ENCODE results near the gene CISH. TPM values are rescaled to one million over a fixed set of nuclear protein-coding genes. Genes with fewer than 3 reads are reported as not detected.

Gene CISH
- total RNA-seq, 1 donor from 2014 or later: 4.7 TPM

DNA sequence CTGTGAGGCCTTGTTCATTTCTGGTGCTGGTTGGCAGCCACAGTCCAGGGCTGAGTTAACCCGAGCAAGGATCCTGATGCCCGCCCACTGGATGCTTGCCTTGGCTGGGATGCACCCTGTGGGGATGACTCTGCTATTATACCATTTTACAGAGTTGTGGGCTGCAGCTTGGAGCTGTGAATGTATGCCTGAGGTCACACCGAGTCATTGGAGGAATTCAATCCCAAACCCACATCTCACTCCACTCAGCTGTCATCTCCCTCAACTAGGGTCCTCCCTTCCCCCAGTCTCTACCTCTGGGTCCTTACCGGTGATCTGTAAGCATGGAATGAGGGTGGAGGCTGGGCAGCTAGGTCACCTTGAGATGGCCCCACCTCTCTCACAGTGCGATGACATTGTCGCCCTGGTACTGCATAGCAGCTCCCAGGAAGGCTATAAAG lies 27.5 kb upstream of the CISH start:
- H3K4me1 ChIP-seq (ENCODE audit: control insufficient read depth in 3 of 3, insufficient read depth in 3 of 3, low read length in 3 of 3): peaks cover 25 to 58% (median 40%) of the 10 kb centered on the region in 3 donors
- peak overlapping the region; percentile 59 for H3K27ac ChIP-seq (ENCODE audit: low read depth, low read length)
- H3K9ac ChIP-seq (ENCODE audit: low read depth in 1 of 3, low read length in 3 of 3): peak overlapping the region in 2 of 3 donors; percentile 17 to 33

GRCh38 chr3:50637945-50638344 lies 26.4 kb upstream of the CISH start:
- Histone ChIP-seq H3K9ac (ENCODE audit: low read depth in 1 of 3, low read length in 3 of 3) (peak overlapping the region in 2 of 3 donors; percentile 15 to 57), H3K27ac (ENCODE audit: low read depth, low read length) (peak overlapping the region; percentile 59), H3K4me1 (ENCODE audit: control insufficient read depth in 3 of 3, insufficient read depth in 3 of 3, low read length in 3 of 3) (peaks cover 14 to 58% (median 38%) of the 10 kb centered on the region in 3 donors), H3K9me3 (ENCODE audit: control insufficient read depth in 3 of 3, low read length in 3 of 3) (no peaks in the 10 kb centered on the region), H3K27me3 (ENCODE audit: control insufficient read depth in 3 of 3, insufficient read depth in 3 of 3, low read length in 3 of 3) (no peaks in the 10 kb centered on the region), H3K36me3 (ENCODE audit: control insufficient read depth in 3 of 3, insufficient read depth in 3 of 3, low read length in 3 of 3) (peaks cover 22 to 31% (median 25%) of the 10 kb centered on the region in 3 donors), H3K4me3 (ENCODE audit: low read length in 3 of 3) (no peak overlapping the region)

More for the DNA sequence above, 27.5 kb upstream of the CISH start:
- H3K4me3 ChIP-seq (ENCODE audit: low read length in 3 of 3): no peak overlapping the region
- H3K9me3 ChIP-seq (ENCODE audit: control insufficient read depth in 3 of 3, low read length in 3 of 3): no peaks in the 10 kb centered on the region
- H3K36me3 ChIP-seq (ENCODE audit: control insufficient read depth in 3 of 3, insufficient read depth in 3 of 3, low read length in 3 of 3): peaks cover 27 to 41% (median 34%) of the 10 kb centered on the region in 3 donors
- H3K27me3 ChIP-seq (ENCODE audit: control insufficient read depth in 3 of 3, insufficient read depth in 3 of 3, low read length in 3 of 3): no peaks in the 10 kb centered on the region

DNA sequence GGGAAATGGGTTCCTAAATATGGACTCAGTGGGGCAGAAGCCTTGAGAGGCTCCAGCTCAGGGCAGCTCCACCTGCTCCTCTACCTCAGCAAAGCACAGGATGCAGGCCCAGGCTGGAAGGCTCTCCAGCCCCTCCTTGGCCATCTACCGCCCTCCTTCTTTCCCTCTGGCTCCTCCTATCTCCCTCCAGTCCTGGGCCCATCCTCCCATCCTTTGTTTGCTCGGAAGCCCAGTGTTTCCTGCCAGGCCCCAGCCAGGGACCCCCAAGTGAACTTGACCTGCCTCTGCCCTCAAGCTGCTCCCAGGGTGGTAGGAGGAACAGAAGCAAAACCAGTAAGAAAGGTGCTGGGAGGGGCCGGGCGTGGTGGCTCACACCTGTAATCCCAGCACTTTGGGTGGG lies 25.4 kb upstream of the CISH start:
- H3K4me3 ChIP-seq (ENCODE audit: low read length in 3 of 3): no peak overlapping the region
- no peak overlapping the region for H3K27ac ChIP-seq (ENCODE audit: low read depth, low read length)
- H3K4me1 ChIP-seq (ENCODE audit: control insufficient read depth in 3 of 3, insufficient read depth in 3 of 3, low read length in 3 of 3): peaks cover 14 to 63% (median 38%) of the 10 kb centered on the region in 3 donors
- no peaks in the 10 kb centered on the region for H3K27me3 ChIP-seq (ENCODE audit: control insufficient read depth in 3 of 3, insufficient read depth in 3 of 3, low read length in 3 of 3)
- no peak overlapping the region for H3K9ac ChIP-seq (ENCODE audit: low read depth in 1 of 3, low read length in 3 of 3)
- H3K9me3 ChIP-seq (ENCODE audit: control insufficient read depth in 3 of 3, low read length in 3 of 3): no peaks in the 10 kb centered on the region
- peaks cover 18 to 25% (median 19%) of the 10 kb centered on the region in 3 donors for H3K36me3 ChIP-seq (ENCODE audit: control insufficient read depth in 3 of 3, insufficient read depth in 3 of 3, low read length in 3 of 3)

GRCh38 chr3:50635066-50635465 lies 23.5 kb upstream of the CISH start:
- Histone ChIP-seq H3K4me3 (ENCODE audit: low read length in 3 of 3) (no peak overlapping the region), H3K4me1 (ENCODE audit: control insufficient read depth in 3 of 3, insufficient read depth in 3 of 3, low read length in 3 of 3) (peaks cover 29 to 82% (median 48%) of the 10 kb centered on the region in 3 donors), H3K9me3 (ENCODE audit: control insufficient read depth in 3 of 3, low read length in 3 of 3) (no peaks in the 10 kb centered on the region), H3K27me3 (ENCODE audit: control insufficient read depth in 3 of 3, insufficient read depth in 3 of 3, low read length in 3 of 3) (no peaks in the 10 kb centered on the region), H3K9ac (ENCODE audit: low read depth in 1 of 3, low read length in 3 of 3) (no peak overlapping the region), H3K27ac (ENCODE audit: low read depth, low read length) (no peak overlapping the region), H3K36me3 (ENCODE audit: control insufficient read depth in 3 of 3, insufficient read depth in 3 of 3, low read length in 3 of 3) (peaks cover 0 to 7% (median 6%) of the 10 kb centered on the region in 3 donors)

- Histone ChIP-seq H3K36me3 (ENCODE audit: control insufficient read depth in 3 of 3, insufficient read depth in 3 of 3, low read length in 3 of 3) (peaks cover 2 to 6% (median 3%) of the 10 kb centered on the region in 3 donors), H3K27me3 (ENCODE audit: control insufficient read depth in 3 of 3, insufficient read depth in 3 of 3, low read length in 3 of 3) (no peaks in the 10 kb centered on the region), H3K4me1 (ENCODE audit: control insufficient read depth in 3 of 3, insufficient read depth in 3 of 3, low read length in 3 of 3) (peaks cover 21 to 82% (median 36%) of the 10 kb centered on the region in 3 donors), H3K9me3 (ENCODE audit: control insufficient read depth in 3 of 3, low read length in 3 of 3) (no peaks in the 10 kb centered on the region), H3K9ac (ENCODE audit: low read depth in 1 of 3, low read length in 3 of 3) (no peak overlapping the region), H3K27ac (ENCODE audit: low read depth, low read length) (no peak overlapping the region), H3K4me3 (ENCODE audit: low read length in 3 of 3) (no peak overlapping the region)
Measured at GRCh38 chr3:50633230-50633790, 21.7 kb upstream of the CISH start.

DNA sequence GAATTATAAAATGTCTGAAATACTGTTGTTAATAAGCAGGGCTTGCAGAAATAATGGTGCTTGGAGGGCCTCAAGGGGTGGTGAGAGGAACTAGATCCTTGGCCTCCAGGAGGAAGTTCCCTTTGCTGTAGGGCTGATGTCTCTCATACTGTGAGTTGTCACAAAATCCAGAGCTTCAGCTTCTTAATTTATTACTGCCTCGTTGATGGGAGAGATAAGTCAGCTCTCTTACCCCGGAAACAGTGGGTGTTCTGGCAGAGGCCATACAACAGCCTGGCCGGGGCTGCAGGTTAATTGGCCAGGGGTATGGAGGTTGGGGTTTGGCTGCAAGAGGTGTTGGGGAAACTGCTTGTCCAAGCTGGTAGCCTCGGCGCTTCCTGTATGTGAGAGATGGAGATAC lies 20.9 kb upstream of the CISH start:
- Histone ChIP-seq H3K9me3 (ENCODE audit: control insufficient read depth in 3 of 3, low read length in 3 of 3) (no peaks in the 10 kb centered on the region), H3K9ac (ENCODE audit: low read depth in 1 of 3, low read length in 3 of 3) (peak overlapping the region in 1 of 3 donors; percentile 33), H3K27ac (ENCODE audit: low read depth, low read length) (no peak overlapping the region), H3K36me3 (ENCODE audit: control insufficient read depth in 3 of 3, insufficient read depth in 3 of 3, low read length in 3 of 3) (peaks cover 2 to 6% (median 3%) of the 10 kb centered on the region in 3 donors), H3K4me1 (ENCODE audit: control insufficient read depth in 3 of 3, insufficient read depth in 3 of 3, low read length in 3 of 3) (peaks cover 23 to 82% (median 38%) of the 10 kb centered on the region in 3 donors), H3K27me3 (ENCODE audit: control insufficient read depth in 3 of 3, insufficient read depth in 3 of 3, low read length in 3 of 3) (no peaks in the 10 kb centered on the region), H3K4me3 (ENCODE audit: low read length in 3 of 3) (no peak overlapping the region)

DNA sequence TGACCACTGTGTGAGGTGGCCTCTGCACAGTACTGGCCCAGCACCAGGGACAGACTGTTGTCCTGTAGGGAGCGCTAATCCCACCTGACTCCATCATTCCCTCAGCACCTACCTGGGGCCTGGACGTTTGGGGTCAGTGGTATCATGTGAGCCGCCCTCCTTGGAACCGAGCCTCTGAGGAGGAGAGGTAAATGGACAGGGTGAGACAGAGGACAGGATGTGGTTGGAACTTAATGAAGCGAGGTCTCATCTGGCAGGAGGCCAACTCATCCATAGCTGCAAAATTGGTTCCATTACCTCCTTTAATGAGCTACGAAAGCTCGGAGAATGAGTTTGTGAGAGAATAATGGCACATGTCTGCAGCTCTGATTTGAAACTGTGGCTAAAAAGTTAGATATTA lies 19.3 kb upstream of the CISH start:
- Histone ChIP-seq H3K9me3 (ENCODE audit: control insufficient read depth in 3 of 3, low read length in 3 of 3) (no peaks in the 10 kb centered on the region), H3K27me3 (ENCODE audit: control insufficient read depth in 3 of 3, insufficient read depth in 3 of 3, low read length in 3 of 3) (no peaks in the 10 kb centered on the region), H3K4me3 (ENCODE audit: low read length in 3 of 3) (no peak overlapping the region), H3K27ac (ENCODE audit: low read depth, low read length) (peak overlapping the region; percentile 31), H3K4me1 (ENCODE audit: control insufficient read depth in 3 of 3, insufficient read depth in 3 of 3, low read length in 3 of 3) (peaks cover 32 to 83% (median 42%) of the 10 kb centered on the region in 3 donors), H3K9ac (ENCODE audit: low read depth in 1 of 3, low read length in 3 of 3) (no peak overlapping the region), H3K36me3 (ENCODE audit: control insufficient read depth in 3 of 3, insufficient read depth in 3 of 3, low read length in 3 of 3) (peaks cover 2 to 6% (median 3%) of the 10 kb centered on the region in 3 donors)

- H3K9ac ChIP-seq (ENCODE audit: low read depth in 1 of 3, low read length in 3 of 3): no peak overlapping the region
- H3K4me3 ChIP-seq (ENCODE audit: low read length in 3 of 3): no peak overlapping the region
- peaks cover 36 to 88% (median 47%) of the 10 kb centered on the region in 3 donors for H3K4me1 ChIP-seq (ENCODE audit: control insufficient read depth in 3 of 3, insufficient read depth in 3 of 3, low read length in 3 of 3)
- H3K27ac ChIP-seq (ENCODE audit: low read depth, low read length): peak overlapping the region; percentile 31
- H3K36me3 ChIP-seq (ENCODE audit: control insufficient read depth in 3 of 3, insufficient read depth in 3 of 3, low read length in 3 of 3): peaks cover 2 to 6% (median 3%) of the 10 kb centered on the region in 3 donors
- H3K9me3 ChIP-seq (ENCODE audit: control insufficient read depth in 3 of 3, low read length in 3 of 3): no peaks in the 10 kb centered on the region
- H3K27me3 ChIP-seq (ENCODE audit: control insufficient read depth in 3 of 3, insufficient read depth in 3 of 3, low read length in 3 of 3): no peaks in the 10 kb centered on the region
Measured at GRCh38 chr3:50630394-50630793, 18.8 kb upstream of the CISH start.

GRCh38 chr3:50628601-50629000 lies 17.0 kb upstream of the CISH start:
- no peak overlapping the region for H3K4me3 ChIP-seq (ENCODE audit: low read length in 3 of 3)
- H3K9me3 ChIP-seq (ENCODE audit: control insufficient read depth in 3 of 3, low read length in 3 of 3): no peaks in the 10 kb centered on the region
- H3K27me3 ChIP-seq (ENCODE audit: control insufficient read depth in 3 of 3, insufficient read depth in 3 of 3, low read length in 3 of 3): no peaks in the 10 kb centered on the region
- H3K36me3 ChIP-seq (ENCODE audit: control insufficient read depth in 3 of 3, insufficient read depth in 3 of 3, low read length in 3 of 3): peaks cover 2 to 6% (median 3%) of the 10 kb centered on the region in 3 donors
- H3K9ac ChIP-seq (ENCODE audit: low read depth in 1 of 3, low read length in 3 of 3): no peak overlapping the region
- H3K4me1 ChIP-seq (ENCODE audit: control insufficient read depth in 3 of 3, insufficient read depth in 3 of 3, low read length in 3 of 3): peaks cover 54 to 95% (median 64%) of the 10 kb centered on the region in 3 donors
- H3K27ac ChIP-seq (ENCODE audit: low read depth, low read length): no peak overlapping the region

DNA sequence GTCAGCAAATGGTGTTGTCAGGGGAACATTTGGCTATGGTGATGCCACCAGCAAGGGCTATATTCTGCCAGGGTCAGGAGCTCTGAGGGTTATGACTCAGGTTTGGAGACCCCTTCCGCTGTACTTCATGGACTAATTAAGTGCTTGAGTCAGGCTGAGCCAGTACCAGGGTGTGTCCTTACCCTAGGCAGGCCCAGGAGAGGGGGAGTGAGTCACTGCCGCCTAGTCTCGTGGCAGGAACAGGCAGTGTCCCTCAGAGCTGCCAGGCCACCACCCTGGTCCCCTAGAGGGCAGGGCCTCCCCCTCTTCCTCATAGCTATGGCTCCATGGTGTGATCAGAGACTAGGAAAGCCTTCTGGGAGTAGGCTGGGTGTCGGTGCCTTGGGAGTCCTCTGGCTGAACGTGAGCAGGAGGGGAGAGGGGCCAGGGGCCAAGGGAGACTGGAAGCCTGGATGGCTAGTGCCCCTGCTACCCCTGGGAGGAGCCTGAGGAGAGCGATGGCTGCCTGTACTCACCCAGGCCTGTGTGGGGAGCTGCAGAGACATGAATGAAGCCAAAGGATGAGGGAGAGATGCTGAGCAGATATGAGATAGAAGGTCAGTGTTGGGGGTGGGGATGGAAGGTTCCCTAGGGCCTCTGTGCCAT lies 16.0 kb upstream of the CISH start:
- Histone ChIP-seq H3K27me3 (ENCODE audit: control insufficient read depth in 3 of 3, insufficient read depth in 3 of 3, low read length in 3 of 3) (no peaks in the 10 kb centered on the region), H3K9me3 (ENCODE audit: control insufficient read depth in 3 of 3, low read length in 3 of 3) (no peaks in the 10 kb centered on the region), H3K27ac (ENCODE audit: low read depth, low read length) (peak overlapping the region; percentile 93), H3K36me3 (ENCODE audit: control insufficient read depth in 3 of 3, insufficient read depth in 3 of 3, low read length in 3 of 3) (peaks cover 2 to 9% (median 6%) of the 10 kb centered on the region in 3 donors), H3K4me1 (ENCODE audit: control insufficient read depth in 3 of 3, insufficient read depth in 3 of 3, low read length in 3 of 3) (peaks cover 63 to 96% (median 73%) of the 10 kb centered on the region in 3 donors), H3K9ac (ENCODE audit: low read depth in 1 of 3, low read length in 3 of 3) (peak overlapping the region; percentile 32 to 57 (median 57)), H3K4me3 (ENCODE audit: low read length in 3 of 3) (no peak overlapping the region)
